Muscle layer of duodenum (tissue), 2 donors: ENCODE data around the gene SMCHD1.
"Not testable (repeated sequence)": the region's sequence is repeated elsewhere in the genome, so short reads cannot be mapped to it uniquely, and the experiment has no call there.

Experiments
- H3K27ac ChIP-seq: one replicate; pipeline ENCODE4 v1.7.0; 2013; ENCODE audit warnings: mild to moderate bottlenecking, low read length
- H3K27me3 ChIP-seq: one replicate; pipeline ENCODE4 v1.7.0; 2013; ENCODE audit warnings: low read depth, mild to moderate bottlenecking, control low read depth, low read length
- H3K36me3 ChIP-seq, 2 donors: one replicate each; pipeline ENCODE4 v1.7.0; 2013; ENCODE audit warnings: low read length in 2 of 2, control low read depth in 1 of 2, mild to moderate bottlenecking in 1 of 2; ENCODE audit not compliant: insufficient read depth in 2 of 2, control insufficient read depth in 1 of 2
- H3K4me1 ChIP-seq, 2 donors: one replicate each; pipeline ENCODE4 v1.7.0; 2013; ENCODE audit warnings: low read length in 2 of 2, mild to moderate bottlenecking in 2 of 2, control low read depth in 1 of 2, moderate library complexity in 1 of 2; ENCODE audit not compliant: insufficient read depth in 2 of 2, control insufficient read depth in 1 of 2
- H3K4me3 ChIP-seq, 2 donors: one replicate each; pipeline ENCODE4 v1.7.0; 2013; ENCODE audit warnings: low read length in 2 of 2, low read depth in 1 of 2, mild to moderate bottlenecking in 1 of 2
- H3K9me3 ChIP-seq, 2 donors: one replicate each; pipeline ENCODE4 v1.7.0; 2013; ENCODE audit warnings: low read length in 2 of 2, control low read depth in 1 of 2, mild to moderate bottlenecking in 1 of 2; ENCODE audit not compliant: control insufficient read depth in 1 of 2
- donor health status: healthy.

SMCHD1 gene

DNA sequence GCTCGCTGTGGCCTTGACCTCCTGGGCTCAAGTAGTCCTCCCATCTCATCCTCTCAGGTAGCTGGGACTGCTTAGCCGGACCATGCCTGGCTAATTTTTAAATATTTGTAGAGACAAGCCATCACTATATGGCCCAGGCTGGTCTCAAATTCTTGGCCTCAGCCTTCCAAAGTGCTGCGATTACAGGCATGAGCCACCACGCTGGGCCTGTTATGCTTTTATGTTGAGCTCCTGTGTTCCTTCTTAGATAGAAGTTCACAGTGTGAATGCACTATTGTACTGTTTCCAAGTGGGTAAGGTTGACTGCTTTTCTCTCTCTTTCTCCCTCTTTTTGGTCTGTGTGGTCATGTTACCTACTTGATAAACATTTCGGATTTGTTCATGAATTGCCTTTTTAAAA, 61.9 kb downstream of the SMCHD1 start:
- Histone ChIP-seq H3K27me3 (no peaks in the 10 kb centered on the region), H3K4me1 (no peaks in the 10 kb centered on the region), H3K4me3 (no peak overlapping the region), H3K9me3 (no peaks in the 10 kb centered on the region), H3K27ac (no peak overlapping the region), H3K36me3 (peaks cover 47 to 54% of the 10 kb centered on the region in 2 donors)

DNA sequence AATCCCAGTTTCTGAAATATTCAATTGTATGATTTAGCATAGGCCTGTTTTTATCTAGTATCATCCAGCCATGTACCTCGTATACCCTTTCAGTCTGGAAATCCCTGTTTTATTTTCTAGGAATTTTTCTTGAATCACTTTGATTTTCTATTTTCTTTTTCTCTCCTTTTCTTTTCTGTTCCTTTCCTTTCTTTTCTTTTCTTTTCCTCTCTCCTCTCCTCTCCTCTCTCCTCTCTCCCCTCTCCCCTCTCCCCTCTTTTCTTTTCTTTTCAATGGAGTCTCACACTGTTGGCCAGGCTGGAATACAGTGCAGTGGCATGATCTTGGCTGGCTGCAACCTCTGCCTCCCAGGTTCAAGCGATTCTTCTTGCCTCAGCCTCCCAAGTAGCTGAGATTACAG, 63.5 kb downstream of the SMCHD1 start:
- Histone ChIP-seq H3K4me3 (no peak overlapping the region), H3K4me1 (no peaks in the 10 kb centered on the region), H3K9me3 (no peaks in the 10 kb centered on the region), H3K27me3 (no peaks in the 10 kb centered on the region), H3K27ac (no peak overlapping the region), H3K36me3 (peaks cover 39 to 48% of the 10 kb centered on the region in 2 donors)

DNA sequence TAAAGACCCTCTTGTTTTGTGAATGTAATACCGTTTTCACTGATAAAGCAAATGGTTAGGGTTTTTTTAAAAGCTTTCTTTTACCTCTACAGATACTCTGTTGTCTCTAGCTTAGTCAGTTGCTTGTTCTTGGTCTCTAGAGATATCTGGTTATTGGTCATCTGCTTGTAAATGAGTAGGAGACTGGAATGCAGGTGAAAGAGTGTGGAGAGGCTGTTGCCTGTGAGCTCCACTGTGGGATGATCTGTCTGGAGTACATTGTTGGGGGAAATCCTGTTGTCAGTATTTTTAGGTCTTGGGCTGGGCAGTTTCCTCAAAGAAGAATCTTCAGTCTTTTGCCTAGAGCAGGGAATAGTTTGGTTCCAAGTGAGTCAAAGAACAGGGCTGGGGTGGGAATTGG, 67.7 kb downstream of the SMCHD1 start:
- Histone ChIP-seq H3K36me3 (peaks cover 31 to 46% of the 10 kb centered on the region in 2 donors), H3K4me3 (no peak overlapping the region), H3K9me3 (no peaks in the 10 kb centered on the region), H3K27ac (no peak overlapping the region), H3K27me3 (no peaks in the 10 kb centered on the region), H3K4me1 (no peaks in the 10 kb centered on the region)

DNA sequence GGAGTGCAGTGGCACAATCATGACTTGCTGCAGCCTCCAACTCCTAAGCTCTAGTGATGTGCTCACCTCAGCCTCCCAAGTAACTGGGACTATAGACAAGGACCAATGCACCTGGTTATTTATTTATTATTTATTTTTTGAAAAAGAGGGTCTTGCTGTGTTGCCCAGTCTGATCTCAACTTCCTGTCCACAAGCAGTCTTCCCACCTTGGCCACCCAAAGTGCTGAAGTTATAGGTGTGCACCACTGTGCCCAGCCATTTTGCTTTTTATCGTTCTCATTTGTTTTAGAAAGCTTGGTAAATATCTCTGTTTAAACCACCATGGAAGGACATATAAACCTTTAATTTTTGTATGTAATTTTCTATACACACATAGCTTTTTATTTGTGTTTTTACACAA, 74.2 kb downstream of the SMCHD1 start:
- no peaks in the 10 kb centered on the region for H3K27me3 ChIP-seq
- H3K9me3 ChIP-seq = no peaks in the 10 kb centered on the region
- H3K27ac ChIP-seq = no peak overlapping the region
- H3K4me3 ChIP-seq = no peak overlapping the region
- no peaks in the 10 kb centered on the region for H3K4me1 ChIP-seq
- peaks cover 56 to 63% of the 10 kb centered on the region in 2 donors for H3K36me3 ChIP-seq

GRCh38 chr18:2736823-2737222, 81.3 kb downstream of the SMCHD1 start:
- Histone ChIP-seq H3K27me3 (no peaks in the 10 kb centered on the region), H3K4me3 (no peak overlapping the region), H3K4me1 (no peaks in the 10 kb centered on the region), H3K27ac (no peak overlapping the region), H3K9me3 (no peaks in the 10 kb centered on the region), H3K36me3 (peaks cover 63 to 67% of the 10 kb centered on the region in 2 donors)

GRCh38 chr18:2740082-2740481, 84.6 kb downstream of the SMCHD1 start:
- not testable (repeated sequence) for H3K4me1 ChIP-seq, H3K4me3 ChIP-seq, H3K9me3 ChIP-seq, H3K27me3 ChIP-seq, H3K27ac ChIP-seq
- H3K36me3 ChIP-seq = peaks cover 44 to 55% of the 10 kb centered on the region in 2 donors

DNA sequence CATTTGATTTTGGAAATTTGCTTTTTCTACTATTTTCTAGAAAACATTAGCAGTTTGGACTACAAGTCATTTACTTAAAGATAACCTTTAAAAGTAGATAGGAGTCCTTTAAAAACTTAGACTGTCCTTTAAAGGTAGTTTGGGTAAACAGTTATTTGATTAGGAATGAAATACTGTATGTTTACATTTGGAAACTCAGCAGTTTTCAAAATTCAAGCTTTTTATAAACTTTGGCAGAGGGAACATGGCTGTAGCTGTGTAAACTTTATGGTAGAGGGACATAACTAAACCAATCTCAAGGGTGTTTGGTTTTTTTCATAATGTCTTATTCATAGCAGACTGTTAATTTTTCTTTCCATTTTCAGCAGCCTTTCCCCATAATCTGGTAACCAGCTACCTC, 90.7 kb downstream of the SMCHD1 start:
- H3K4me1 ChIP-seq = no peaks in the 10 kb centered on the region
- H3K27me3 ChIP-seq = no peaks in the 10 kb centered on the region
- no peak overlapping the region for H3K4me3 ChIP-seq
- no peak overlapping the region for H3K27ac ChIP-seq
- H3K9me3 ChIP-seq = no peaks in the 10 kb centered on the region
- peaks cover 53 to 55% of the 10 kb centered on the region in 2 donors for H3K36me3 ChIP-seq

DNA sequence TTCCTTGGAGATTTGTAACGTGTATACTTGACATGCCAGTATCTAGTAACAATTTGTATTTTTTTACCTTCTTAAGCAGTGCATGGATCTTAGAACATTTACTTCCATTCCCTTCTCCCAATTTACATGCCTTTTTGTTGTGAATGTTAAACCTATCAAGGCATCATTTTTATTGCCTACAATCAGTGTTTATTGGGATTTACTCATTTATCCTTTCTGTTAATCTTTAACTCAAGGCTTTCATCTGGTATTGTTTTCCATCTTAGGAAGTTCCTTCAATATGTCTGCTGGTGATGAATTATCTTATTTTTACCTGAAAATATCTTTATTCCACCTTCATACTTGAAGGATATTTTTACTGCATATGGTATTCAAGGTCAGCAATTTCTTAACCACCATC, 102.8 kb downstream of the SMCHD1 start:
- Histone ChIP-seq H3K9me3 (no peaks in the 10 kb centered on the region), H3K4me1 (no peaks in the 10 kb centered on the region), H3K36me3 (peaks cover 28 to 38% of the 10 kb centered on the region in 2 donors), H3K27me3 (no peaks in the 10 kb centered on the region), H3K4me3 (no peak overlapping the region), H3K27ac (no peak overlapping the region)

- Histone ChIP-seq H3K4me1 (no peaks in the 10 kb centered on the region), H3K27ac (no peak overlapping the region), H3K27me3 (no peaks in the 10 kb centered on the region), H3K4me3 (no peak overlapping the region), H3K36me3 (peaks cover 51 to 52% of the 10 kb centered on the region in 2 donors), H3K9me3 (no peaks in the 10 kb centered on the region)
Measured at GRCh38 chr18:2774669-2775068, 119.1 kb downstream of the SMCHD1 start.

DNA sequence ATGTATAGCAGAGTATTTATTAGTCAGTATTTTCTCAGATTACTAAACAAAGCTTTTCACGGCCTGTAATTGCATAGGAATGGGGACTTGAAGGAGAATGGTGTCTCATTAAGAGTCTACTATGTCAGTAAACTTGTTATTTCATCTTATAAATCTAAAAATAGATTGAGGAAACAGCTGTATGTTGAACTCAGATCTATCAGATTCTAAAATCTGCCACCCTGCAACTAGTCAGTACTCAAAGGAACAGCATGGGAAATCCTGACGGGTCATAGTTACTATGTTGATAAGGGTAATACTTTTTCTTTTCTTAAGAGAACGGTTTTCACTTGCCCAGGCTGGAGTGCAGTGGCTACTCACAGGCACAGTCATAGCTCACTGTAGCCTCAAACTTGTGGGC, 121.1 kb downstream of the SMCHD1 start:
- no peak overlapping the region for H3K27ac ChIP-seq
- no peaks in the 10 kb centered on the region for H3K9me3 ChIP-seq

GRCh38 chr18:2777241-2777640, 121.7 kb downstream of the SMCHD1 start:
- Histone ChIP-seq H3K36me3 (peaks cover 51 to 52% of the 10 kb centered on the region in 2 donors), H3K27ac (no peak overlapping the region), H3K9me3 (no peaks in the 10 kb centered on the region), H3K27me3 (no peaks in the 10 kb centered on the region), H3K4me3 (no peak overlapping the region), H3K4me1 (no peaks in the 10 kb centered on the region)

More for the DNA sequence above, 121.1 kb downstream of the SMCHD1 start:
- no peaks in the 10 kb centered on the region for H3K27me3 ChIP-seq
- H3K4me1 ChIP-seq = no peaks in the 10 kb centered on the region
- H3K4me3 ChIP-seq = no peak overlapping the region
- peaks cover 50 to 54% of the 10 kb centered on the region in 2 donors for H3K36me3 ChIP-seq

- H3K36me3 ChIP-seq = peaks cover 41 to 54% of the 10 kb centered on the region in 2 donors
- no peaks in the 10 kb centered on the region for H3K4me1 ChIP-seq
- no peaks in the 10 kb centered on the region for H3K27me3 ChIP-seq
- no peaks in the 10 kb centered on the region for H3K9me3 ChIP-seq
- H3K4me3 ChIP-seq = no peak overlapping the region
- H3K27ac ChIP-seq = no peak overlapping the region
Measured at GRCh38 chr18:2780750-2781149, 125.2 kb downstream of the SMCHD1 start.
